B cell (primary cell): ENCODE results near the gene LRCH3. TPM values are rescaled to one million over a fixed set of nuclear protein-coding genes. Genes with fewer than 3 reads are reported as not detected.

Experiments
- ATAC-seq: fragments of 200-7000 bp; cut with Tn5 transposase; one replicate; pipeline ENCODE4 v1.10.0; 2021; ENCODE audit warnings: low read depth, mild to moderate bottlenecking, moderate number of reproducible peaks, moderate library complexity
- CTCF ChIA-PET: fragments of 350-600 bp; sonication (Branson Sonifier 250); formaldehyde crosslinking; loops from one replicate; lab custom pipeline; 2021; ENCODE audit warnings: antibody characterized with exemption, inconsistent platforms; lab: Charles Lee
- POLR2A ChIA-PET: fragments of 350-600 bp; sonication (Branson Sonifier 250); formaldehyde crosslinking; loops from one replicate; lab custom pipeline; 2021; ENCODE audit warnings: antibody characterized with exemption; lab: Charles Lee
- DNase-seq: peaks from one replicate; pipeline ENCODE4 v3.0.0; 2013
- H2AFZ ChIP-seq: 2 replicates; pipeline ENCODE4 v1.6.1; 2012; ENCODE audit warnings: mild to moderate bottlenecking, low read depth, low read length; ENCODE audit not compliant: insufficient read depth, poor library complexity, severe bottlenecking
- H3K27ac ChIP-seq, 2 donors: 1 replicate in 1 of 2; 2 replicates in 1 of 2; pipeline ENCODE4 v1.5.1; 2012 to 2013; ENCODE audit warnings: low read length in 2 of 2, mild to moderate bottlenecking in 2 of 2, moderate library complexity in 1 of 2
- H3K27me3 ChIP-seq, 4 experiments: fragments of 200-600 bp in 1 of 4; sonication (generic) in 1 of 4; replicated peaks in 1 of 4; 1 replicate in 2 of 4; 2 replicates in 2 of 4; pipeline versions ENCODE4 v1.6.1 to v1.7.0; 2013 to 2016; ENCODE audit warnings: low read length in 3 of 4, mild to moderate bottlenecking in 2 of 4, mixed read lengths in 1 of 4, moderate library complexity in 1 of 4; ENCODE audit not compliant: insufficient read depth in 4 of 4, control insufficient read depth in 3 of 4; ENCODE audit errors: control extremely low read depth in 1 of 4
- H3K36me3 ChIP-seq, 2 experiments: replicated peaks in 1 of 2; 1 replicate in 1 of 2; 2 replicates in 1 of 2; pipeline versions ENCODE4 v1.6.1 to v1.7.1; 2013; ENCODE audit warnings: low read length in 1 of 2; ENCODE audit not compliant: insufficient read depth in 2 of 2, control insufficient read depth in 1 of 2; ENCODE audit errors: control extremely low read depth in 1 of 2, extremely low read depth in 1 of 2
- H3K4me1 ChIP-seq, 2 donors: fragments of 200-600 bp in 1 of 2; sonication (generic) in 1 of 2; 1 replicate in 1 of 2; 2 replicates in 1 of 2; pipeline versions ENCODE4 v1.5.1 to v1.6.1; 2013 to 2017; ENCODE audit warnings: low read length in 2 of 2; ENCODE audit not compliant: control insufficient read depth in 2 of 2, insufficient read depth in 2 of 2
- H3K4me2 ChIP-seq: replicated peaks from 2 replicates; pipeline ENCODE3; 2012; ENCODE audit warnings: mild to moderate bottlenecking, low read depth, low read length; ENCODE audit not compliant: poor library complexity, severe bottlenecking
- H3K4me3 ChIP-seq, 5 experiments: fragments of 200-600 bp in 1 of 5; sonication (generic) in 1 of 5; 1 replicate in 3 of 5; 2 replicates in 2 of 5; pipeline versions ENCODE4 v1.5.1 to v1.7.0; 2011 to 2016; ENCODE audit warnings: low read length in 4 of 5, mild to moderate bottlenecking in 4 of 5, low read depth in 2 of 5, control low read depth in 1 of 5, moderate library complexity in 1 of 5; ENCODE audit not compliant: insufficient read depth in 1 of 5; ENCODE audit errors: control extremely low read depth in 1 of 5, extremely low read depth in 1 of 5
- H3K79me2 ChIP-seq: fragments of 200-600 bp; sonication (generic); one replicate; pipeline ENCODE4 v1.6.0; 2016; ENCODE audit warnings: low read length; ENCODE audit not compliant: control insufficient read depth, insufficient read depth
- H3K9ac ChIP-seq: fragments of 200-600 bp; sonication (generic); 2 replicates; pipeline ENCODE4 v1.6.1; 2017; ENCODE audit warnings: mild to moderate bottlenecking, low read length, moderate library complexity
- H3K9me3 ChIP-seq, 3 donors: one replicate each; pipeline versions ENCODE4 v1.6.1 to v1.7.1; 2013; ENCODE audit warnings: low read length in 2 of 3; ENCODE audit not compliant: control insufficient read depth in 2 of 3, insufficient read depth in 1 of 3; ENCODE audit errors: control extremely low read depth in 1 of 3
- H4K20me1 ChIP-seq: 2 replicates; pipeline ENCODE4 v1.6.0; 2012; ENCODE audit warnings: mild to moderate bottlenecking, low read length; ENCODE audit not compliant: insufficient read depth, control insufficient read depth, poor library complexity, severe bottlenecking
- H3K27ac Mint-ChIP-seq: one replicate; pipeline ENCODE4 v1.8.0; 2021; ENCODE audit warnings: mixed read lengths
- H3K27me3 Mint-ChIP-seq: one replicate; pipeline ENCODE4 v1.8.0; 2021; ENCODE audit warnings: mixed read lengths
- H3K4me1 Mint-ChIP-seq: one replicate; pipeline ENCODE4 v1.8.0; 2021; ENCODE audit warnings: mixed read lengths
- H3K4me3 Mint-ChIP-seq: one replicate; pipeline ENCODE4 v1.8.0; 2021; ENCODE audit warnings: mixed read lengths
- H3K9me3 Mint-ChIP-seq: one replicate; pipeline ENCODE4 v1.8.0; 2022; ENCODE audit warnings: mixed read lengths; ENCODE audit not compliant: insufficient read depth
- EZH2 ChIP-seq: IDR thresholded peaks from 2 replicates; pipeline ENCODE4 v1.6.1; 2012; ENCODE audit warnings: borderline replicate concordance, low read depth, mild to moderate bottlenecking, moderate library complexity, low read length; ENCODE audit not compliant: insufficient read depth, poor library complexity, severe bottlenecking
- WGBS: methylation state at CpG from one replicate; pipeline ENCODE4 v1.1.5; 2013; ENCODE audit warnings: missing lambda C conversion rate; ENCODE audit not compliant: insufficient coverage; 5-methylcytosine and 5-hydroxymethylcytosine counted together
- intact Hi-C: fragments of 100-400 bp; cut with micrococcal nuclease; formaldehyde crosslinking; loops from one replicate; pipeline ENCODE4 v1.10.0; 2022
- polyA plus RNA-seq: library from polyadenylated mRNA; depleted of rRNA; stranded (reverse); fragments of >200 nt; gene quantifications from 2 replicates; pipeline ENCODE4 v1.2.3, GENCODE V29; 2012
- total RNA-seq, 2 donors: library from RNA; stranded (reverse); fragments of 120-200 nt in 1 of 2; gene quantifications; 1 replicate in 1 of 2; 2 replicates in 1 of 2; pipeline versions ENCODE4 v1.2.3 to v1.2.4, GENCODE V29; 2013 to 2022
- TF ChIP-seq, protein P1 (sequence below): fragments of 200-600 bp; IDR thresholded peaks from one replicate; pipeline ENCODE4 v1.8.0; 2022; ENCODE audit warnings: antibody characterized with exemption, mild to moderate bottlenecking

LRCH3 gene
- total and polyA plus RNA-seq, 2 donors (not counting 1 experiment from before 2014, with no cell fraction given) = 30.1 to 136 TPM

DNA sequence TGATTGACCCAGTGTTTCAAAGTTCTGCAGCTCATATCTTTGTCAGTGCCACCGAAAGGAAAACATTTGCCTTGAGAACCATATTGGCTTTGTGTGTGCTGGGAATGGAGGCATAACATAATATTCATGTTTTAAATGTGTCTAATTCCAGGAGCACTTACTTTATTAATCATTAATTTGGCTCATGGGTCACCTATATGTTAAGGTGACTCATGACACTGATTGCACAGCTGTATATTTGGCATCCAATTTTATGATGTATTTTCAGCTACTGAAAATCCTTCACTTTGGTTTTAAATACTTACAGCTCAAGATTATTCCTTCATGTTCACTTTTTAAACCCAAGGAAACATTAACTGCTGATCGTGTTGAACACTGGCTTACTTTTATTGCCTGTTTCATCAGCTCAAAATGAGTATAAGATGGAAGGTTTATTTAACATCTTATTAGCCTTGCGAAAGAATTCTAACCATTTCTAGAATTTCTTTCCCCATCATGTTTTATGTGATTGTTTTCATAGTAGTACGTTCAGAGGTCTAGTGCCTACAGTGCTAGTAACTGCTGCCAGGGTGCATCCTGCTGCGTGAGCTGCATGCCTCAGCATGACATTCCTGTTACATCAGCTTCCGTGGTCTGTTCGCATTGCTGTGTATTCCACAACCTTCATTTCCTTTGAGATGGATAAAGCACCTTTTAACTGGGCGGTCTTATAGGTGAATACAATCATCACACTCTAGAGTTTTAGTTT, 63.7 kb downstream of the LRCH3 start:
- Mint-ChIP-seq H3K9me3 (no peaks in the 10 kb centered on the region), H3K4me3 (no peak overlapping the region), H3K4me1 (peaks cover 3% of the 10 kb centered on the region), H3K27ac (no peak overlapping the region), H3K27me3 (no peaks in the 10 kb centered on the region)
- Histone ChIP-seq H3K79me2 (peaks cover 2% of the 10 kb centered on the region), H3K4me2 (no peak overlapping the region), H3K36me3 (peaks cover 11 to 56% of the 10 kb centered on the region in 2 experiments), H3K4me1 (no peaks in the 10 kb centered on the region), H3K9ac (no peak overlapping the region), H3K27ac (no peak overlapping the region), H3K27me3 (no peaks in the 10 kb centered on the region), H4K20me1 (no peaks in the 10 kb centered on the region), H3K4me3 (no peak overlapping the region), H3K9me3 (no peaks in the 10 kb centered on the region), H2AFZ (no peak overlapping the region)
- ChIA-PET CTCF (no interaction called here), POLR2A (no interaction called here)
- TF ChIP-seq EZH2 = no peak
- WGBS = 96% methylated on average over 4 of the region's 8 CpGs
- intact Hi-C loops = no loop called here
- DNase-seq (no peak), ATAC-seq (no peak)

DNA sequence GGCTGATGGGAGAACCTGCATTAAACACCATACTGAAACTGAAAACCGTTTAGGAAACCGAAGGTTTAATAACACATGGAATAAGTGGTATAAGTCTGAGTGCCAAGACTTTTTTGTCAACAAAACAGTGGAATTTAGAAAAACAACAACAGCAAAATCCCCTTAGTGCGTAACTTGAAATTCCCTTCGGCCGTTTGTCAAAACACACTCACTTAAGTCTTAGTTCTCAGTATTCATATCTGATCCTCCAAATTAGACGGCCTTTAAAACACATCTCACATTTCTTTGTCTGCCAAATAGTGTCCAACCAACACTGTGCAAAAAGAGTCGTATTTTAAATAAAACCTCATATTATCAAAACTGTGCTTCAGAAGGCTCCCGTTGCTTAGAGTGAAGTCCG, 64.5 kb downstream of the LRCH3 start:
- ChIA-PET POLR2A (no interaction called here), CTCF (interaction anchor here (1.0 kb wide), 1 partner anchor 27 kb away, joined by 3 read pairs; no protein-coding TSS in a partner anchor)
- no peak overlapping the region for H3K4me3 ChIP-seq
- H4K20me1 ChIP-seq = no peaks in the 10 kb centered on the region
- no peak for TF ChIP-seq EZH2
- TF ChIP-seq, protein P1, sequence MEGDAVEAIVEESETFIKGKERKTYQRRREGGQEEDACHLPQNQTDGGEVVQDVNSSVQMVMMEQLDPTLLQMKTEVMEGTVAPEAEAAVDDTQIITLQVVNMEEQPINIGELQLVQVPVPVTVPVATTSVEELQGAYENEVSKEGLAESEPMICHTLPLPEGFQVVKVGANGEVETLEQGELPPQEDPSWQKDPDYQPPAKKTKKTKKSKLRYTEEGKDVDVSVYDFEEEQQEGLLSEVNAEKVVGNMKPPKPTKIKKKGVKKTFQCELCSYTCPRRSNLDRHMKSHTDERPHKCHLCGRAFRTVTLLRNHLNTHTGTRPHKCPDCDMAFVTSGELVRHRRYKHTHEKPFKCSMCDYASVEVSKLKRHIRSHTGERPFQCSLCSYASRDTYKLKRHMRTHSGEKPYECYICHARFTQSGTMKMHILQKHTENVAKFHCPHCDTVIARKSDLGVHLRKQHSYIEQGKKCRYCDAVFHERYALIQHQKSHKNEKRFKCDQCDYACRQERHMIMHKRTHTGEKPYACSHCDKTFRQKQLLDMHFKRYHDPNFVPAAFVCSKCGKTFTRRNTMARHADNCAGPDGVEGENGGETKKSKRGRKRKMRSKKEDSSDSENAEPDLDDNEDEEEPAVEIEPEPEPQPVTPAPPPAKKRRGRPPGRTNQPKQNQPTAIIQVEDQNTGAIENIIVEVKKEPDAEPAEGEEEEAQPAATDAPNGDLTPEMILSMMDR = no peak
- H3K27ac Mint-ChIP-seq = no peak overlapping the region
- no peak overlapping the region for H3K4me3 Mint-ChIP-seq
- H3K4me1 Mint-ChIP-seq = peaks cover 3% of the 10 kb centered on the region
- no peak for DNase-seq
- no peaks in the 10 kb centered on the region for H3K27me3 ChIP-seq
- no peaks in the 10 kb centered on the region for H3K9me3 Mint-ChIP-seq
- 97% methylated on average over 7 of the region's 9 CpGs for WGBS
- no peak for ATAC-seq
- H3K36me3 ChIP-seq = peaks cover 11 to 57% of the 10 kb centered on the region in 2 experiments
- no peaks in the 10 kb centered on the region for H3K4me1 ChIP-seq
- H2AFZ ChIP-seq = no peak overlapping the region
- H3K4me2 ChIP-seq = no peak overlapping the region
- no peaks in the 10 kb centered on the region for H3K27me3 Mint-ChIP-seq
- intact Hi-C loops = no loop called here
- no peak overlapping the region for H3K27ac ChIP-seq
- no peaks in the 10 kb centered on the region for H3K79me2 ChIP-seq
- no peaks in the 10 kb centered on the region for H3K9me3 ChIP-seq
- no peak overlapping the region for H3K9ac ChIP-seq
